Small intestine (tissue), 7 donors: ENCODE measurements around the gene ZNF627. TPM values are rescaled to one million over a fixed set of nuclear protein-coding genes. Genes with fewer than 3 reads are reported as not detected.
"Not testable (repeated sequence)": the region's sequence is repeated elsewhere in the genome, so short reads cannot be mapped to it uniquely, and the experiment has no call there.

Experiments used
- DNase-seq, 2 donors: peaks; one replicate each; pipeline versions ENCODE4 v3.0.0 to v3.0.0-alpha.2; 2013
- FAIRE-seq: peaks from 2 replicates; lab custom pipeline; 2012; peaks lifted over from hg19 to GRCh38; lab: Jason Lieb, UNC
- H3K27ac ChIP-seq, 3 donors: one replicate each; pipeline ENCODE4 v1.5.1; 2013; ENCODE audit warnings: low read length in 2 of 3, mild to moderate bottlenecking in 2 of 3, control low read depth in 1 of 3, inconsistent platforms in 1 of 3, low read depth in 1 of 3, moderate library complexity in 1 of 3
- H3K27me3 ChIP-seq, 3 donors: one replicate each; pipeline ENCODE4 v1.6.1; 2013; ENCODE audit warnings: low read length in 3 of 3, inconsistent platforms in 1 of 3; ENCODE audit not compliant: control insufficient read depth in 3 of 3, insufficient read depth in 3 of 3
- H3K36me3 ChIP-seq, 3 donors: one replicate each; pipeline ENCODE4 v1.6.1; 2013; ENCODE audit warnings: low read length in 3 of 3, inconsistent platforms in 1 of 3, low read depth in 1 of 3, mild to moderate bottlenecking in 1 of 3, moderate library complexity in 1 of 3; ENCODE audit not compliant: control insufficient read depth in 3 of 3, insufficient read depth in 2 of 3
- H3K4me1 ChIP-seq, 3 donors: one replicate each; pipeline ENCODE4 v1.6.1; 2013; ENCODE audit warnings: low read length in 2 of 3, inconsistent platforms in 1 of 3, low read depth in 1 of 3, mild to moderate bottlenecking in 1 of 3, moderate library complexity in 1 of 3; ENCODE audit not compliant: control insufficient read depth in 3 of 3, insufficient read depth in 2 of 3
- H3K4me3 ChIP-seq, 3 donors: one replicate each; pipeline ENCODE4 v1.5.1; 2013; ENCODE audit warnings: low read length in 3 of 3, control low read depth in 1 of 3, inconsistent platforms in 1 of 3, low read depth in 1 of 3, mild to moderate bottlenecking in 1 of 3, moderate library complexity in 1 of 3
- H3K9me3 ChIP-seq, 2 donors: one replicate each; pipeline ENCODE4 v1.6.1; 2013; ENCODE audit warnings: low read depth in 1 of 2, low read length in 1 of 2; ENCODE audit not compliant: control insufficient read depth in 2 of 2, insufficient read depth in 1 of 2
- WGBS, 3 donors: extraction: QIAGEN DNeasy Blood & Tissue Kit; methylation state at CpG; one replicate each; pipeline ENCODE4 v1.1.7; 2013; 5-methylcytosine and 5-hydroxymethylcytosine counted together
- polyA plus RNA-seq, 4 donors: library from polyadenylated mRNA; stranded (reverse) in 3 of 4; unstranded in 1 of 4; fragments of 200-250 nt in 3 of 4; fragments of 120-200 nt in 1 of 4; gene quantifications; one replicate each; pipeline versions ENCODE4 v1.2.1 to v1.2.3, GENCODE V29; 2013
- donor health status: healthy with polysubstance abuse.
- donor health status: control.
- donor health status: control.
- donor health status: Bipolar disorder and iron deficiency.
- donor health status: healthy.

The ZNF627 gene
- polyA plus RNA-seq, 4 donors: 3.8 to 15.7 (median 6.0) TPM

- H3K27me3 ChIP-seq: no peaks in the 10 kb centered on the region
- H3K27ac ChIP-seq: peak overlapping the region in 1 of 3 donors; percentile 10
- H3K4me1 ChIP-seq: peaks cover 3 to 7% (median 6%) of the 10 kb centered on the region in 3 donors
- no peaks in the 10 kb centered on the region for H3K9me3 ChIP-seq
- 68 to 89% (median 84%) methylated on average over 11 to 12 of the region's 12 CpGs for WGBS, 3 donors
- peaks cover 4 to 53% (median 10%) of the 10 kb centered on the region in 3 donors for H3K36me3 ChIP-seq
- no peak for DNase-seq
- no peak for FAIRE-seq
- H3K4me3 ChIP-seq: no peak overlapping the region
Measured at GRCh38 chr19:11554160-11554559, 43.1 kb upstream of the ZNF627 start.

DNA sequence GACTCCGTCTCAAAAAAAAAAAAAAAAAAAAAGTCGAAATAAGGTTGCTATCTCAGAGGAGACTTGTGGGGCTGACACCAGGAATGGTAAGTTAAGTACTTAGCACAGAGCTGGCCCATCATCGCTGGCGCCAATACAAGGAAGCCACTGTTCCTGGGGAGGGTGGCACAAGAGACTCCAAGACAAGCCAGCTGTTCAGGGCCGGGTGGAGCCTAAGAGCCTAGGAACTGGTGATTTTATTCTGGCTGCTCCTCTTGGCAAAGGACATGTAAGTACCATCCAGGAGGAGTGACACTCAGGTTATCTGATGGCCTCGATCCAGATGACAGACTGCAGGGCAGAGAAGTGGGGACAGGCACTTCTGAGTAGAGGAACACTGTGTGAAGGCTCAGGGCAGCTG lies 42.0 kb upstream of the ZNF627 start:
- no peaks in the 10 kb centered on the region for H3K27me3 ChIP-seq
- H3K9me3 ChIP-seq: no peaks in the 10 kb centered on the region
- H3K36me3 ChIP-seq: peaks cover 4 to 51% (median 10%) of the 10 kb centered on the region in 3 donors
- no peak overlapping the region for H3K4me3 ChIP-seq
- peaks cover 3 to 7% (median 6%) of the 10 kb centered on the region in 3 donors for H3K4me1 ChIP-seq
- FAIRE-seq (no peak), DNase-seq (no peak)
- no peak overlapping the region for H3K27ac ChIP-seq
- WGBS, 3 donors: 74 to 88% (median 88%) methylated on average over 4 to 6 of the region's 6 CpGs

- Histone ChIP-seq H3K27me3 (no peaks in the 10 kb centered on the region), H3K27ac (no peak overlapping the region), H3K9me3 (no peaks in the 10 kb centered on the region), H3K4me3 (no peak overlapping the region), H3K4me1 (peaks cover 3 to 7% (median 6%) of the 10 kb centered on the region in 3 donors), H3K36me3 (peaks cover 4 to 44% (median 10%) of the 10 kb centered on the region in 3 donors)
- no peak for FAIRE-seq
- no peak for DNase-seq
- 80 to 87% (median 83%) methylated on average over 4 of the region's 4 CpGs for WGBS, 3 donors
Measured at GRCh38 chr19:11556634-11557420, 40.5 kb upstream of the ZNF627 start.

DNA sequence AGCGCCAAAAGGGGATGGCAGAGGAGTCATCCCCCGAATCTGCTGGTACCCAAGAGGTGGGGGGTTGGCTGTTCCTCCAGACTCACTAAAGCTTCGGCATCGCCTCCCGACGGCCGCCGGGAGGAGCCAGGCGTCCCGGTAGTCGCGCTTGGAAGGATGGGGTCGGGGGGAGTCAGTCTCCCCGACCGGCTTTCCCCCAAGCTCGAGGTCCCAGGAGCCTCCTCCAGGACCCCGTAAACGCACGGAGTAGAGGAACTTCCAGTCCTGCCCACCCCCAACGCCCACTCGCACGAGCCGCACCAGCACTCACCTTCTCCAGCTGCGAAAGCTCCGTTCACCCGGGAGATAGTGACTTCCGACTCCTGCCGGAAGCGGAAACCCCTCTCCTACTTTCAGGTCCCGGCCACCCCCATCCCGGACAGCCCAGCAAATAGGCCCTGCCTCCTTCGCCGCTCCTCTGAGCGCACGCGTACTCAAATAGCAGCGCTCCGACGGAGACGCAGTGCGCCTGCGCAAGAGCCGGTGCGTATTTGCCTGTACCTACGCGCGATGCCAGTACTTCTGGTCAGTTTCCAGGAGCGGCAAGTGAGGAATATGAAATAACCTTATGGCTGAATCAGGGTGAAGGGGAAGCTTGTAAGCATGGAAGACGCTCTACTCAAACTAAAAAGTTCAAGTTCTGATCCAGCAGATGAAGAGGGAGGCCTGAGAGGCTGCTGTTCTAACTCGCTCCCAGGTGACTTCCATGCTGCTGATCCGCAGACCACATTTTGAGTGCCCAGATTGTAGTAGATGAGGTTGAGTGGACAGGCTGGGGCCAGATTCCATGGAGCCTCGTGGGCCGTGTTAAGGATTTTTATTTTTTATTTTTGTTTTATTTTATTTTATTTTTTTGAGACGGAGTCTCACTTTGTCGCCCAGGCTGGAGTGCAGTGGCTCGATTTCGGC lies 38.1 kb upstream of the ZNF627 start, which contains the start of gene ELOF1:
Gene ELOF1 (minus strand): TSS at position 350 of the 948 bp plus-strand sequence. CDS start 4,883 bp downstream, outside the sequence.
- DNase-seq (peak; percentile 99 to 100), FAIRE-seq (no peak)
- H3K27ac ChIP-seq: peak within 1 kb of the TSS; percentile 67 to 85 (median 73)
- H3K4me3 ChIP-seq: peak within 1 kb of the TSS; percentile 53 to 89 (median 80)
- WGBS, 3 donors: 2% methylated on average over 50 to 57 of the region's 57 CpGs
- no peaks in the 10 kb centered on the region for H3K27me3 ChIP-seq
- peaks cover 0 to 21% (median 0%) of the 10 kb centered on the region in 3 donors for H3K36me3 ChIP-seq
- no peaks in the 10 kb centered on the region for H3K9me3 ChIP-seq
- peaks cover 3 to 7% (median 6%) of the 10 kb centered on the region in 3 donors for H3K4me1 ChIP-seq

- no peak overlapping the region for H3K27ac ChIP-seq
- FAIRE-seq: no peak
- WGBS, 3 donors: 11 to 12% (median 12%) methylated on average over 9 of the region's 9 CpGs
Measured at GRCh38 chr19:11560404-11561051, 36.8 kb upstream of the ZNF627 start.

GRCh38 chr19:11563532-11563931 lies 33.8 kb upstream of the ZNF627 start:
- Histone ChIP-seq H3K36me3 (peaks cover 0 to 9% (median 0%) of the 10 kb centered on the region in 3 donors), H3K4me1 (no peaks in the 10 kb centered on the region), H3K27ac (no peak overlapping the region), H3K4me3 (no peak overlapping the region), H3K9me3 (no peaks in the 10 kb centered on the region), H3K27me3 (no peaks in the 10 kb centered on the region)
- DNase-seq (no peak), FAIRE-seq (no peak)
- WGBS, 3 donors: 87 to 89% (median 87%) methylated on average over 8 of the region's 8 CpGs

More at GRCh38 chr19:11560404-11561051, 36.8 kb upstream of the ZNF627 start:
- Histone ChIP-seq H3K27me3 (no peaks in the 10 kb centered on the region), H3K4me1 (peaks cover 3 to 7% (median 6%) of the 10 kb centered on the region in 3 donors), H3K4me3 (peak overlapping the region in 1 of 3 donors; percentile 89), H3K36me3 (peaks cover 0 to 8% (median 0%) of the 10 kb centered on the region in 3 donors), H3K9me3 (no peaks in the 10 kb centered on the region)
- peak; percentile 54 to 78 for DNase-seq

GRCh38 chr19:11564082-11564807 lies 33.0 kb upstream of the ZNF627 start:
- not testable (repeated sequence) for H3K36me3 ChIP-seq, H3K27ac ChIP-seq, H3K4me3 ChIP-seq, H3K27me3 ChIP-seq, DNase-seq, H3K9me3 ChIP-seq, H3K4me1 ChIP-seq, FAIRE-seq
- 87 to 90% (median 89%) methylated on average over 6 of the region's 6 CpGs for WGBS, 3 donors
